ENCODE data around the gene DSTN. TPM values are rescaled to one million over a fixed set of nuclear protein-coding genes. Genes with fewer than 3 reads are reported as not detected.

Gene DSTN
- total and polyA plus RNA-seq, 2 donors (not counting 3 experiments of a cell fraction or from before 2014, with no cell fraction given): 66.1 to 300 TPM

DNA sequence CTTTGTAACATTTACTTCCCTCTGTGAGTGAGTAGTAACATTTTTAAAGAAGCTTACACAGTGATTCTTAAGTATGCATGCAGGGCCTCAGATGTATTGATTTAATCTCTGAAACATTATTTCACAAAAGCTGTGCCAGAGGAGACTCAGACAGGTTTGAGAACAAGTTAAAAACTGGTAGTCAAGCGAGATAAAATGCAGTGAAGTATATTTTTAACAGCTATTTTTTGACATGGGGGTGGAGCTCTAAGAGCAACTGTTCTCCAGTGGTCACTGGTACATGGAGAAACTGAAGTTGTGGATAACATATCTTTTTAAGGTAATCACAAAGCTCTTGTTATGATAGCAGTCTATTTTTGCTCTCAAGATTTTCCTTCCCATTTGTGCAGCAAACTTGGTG, 20.4 kb downstream of the DSTN start:
- TF ChIP-seq, protein P1, sequence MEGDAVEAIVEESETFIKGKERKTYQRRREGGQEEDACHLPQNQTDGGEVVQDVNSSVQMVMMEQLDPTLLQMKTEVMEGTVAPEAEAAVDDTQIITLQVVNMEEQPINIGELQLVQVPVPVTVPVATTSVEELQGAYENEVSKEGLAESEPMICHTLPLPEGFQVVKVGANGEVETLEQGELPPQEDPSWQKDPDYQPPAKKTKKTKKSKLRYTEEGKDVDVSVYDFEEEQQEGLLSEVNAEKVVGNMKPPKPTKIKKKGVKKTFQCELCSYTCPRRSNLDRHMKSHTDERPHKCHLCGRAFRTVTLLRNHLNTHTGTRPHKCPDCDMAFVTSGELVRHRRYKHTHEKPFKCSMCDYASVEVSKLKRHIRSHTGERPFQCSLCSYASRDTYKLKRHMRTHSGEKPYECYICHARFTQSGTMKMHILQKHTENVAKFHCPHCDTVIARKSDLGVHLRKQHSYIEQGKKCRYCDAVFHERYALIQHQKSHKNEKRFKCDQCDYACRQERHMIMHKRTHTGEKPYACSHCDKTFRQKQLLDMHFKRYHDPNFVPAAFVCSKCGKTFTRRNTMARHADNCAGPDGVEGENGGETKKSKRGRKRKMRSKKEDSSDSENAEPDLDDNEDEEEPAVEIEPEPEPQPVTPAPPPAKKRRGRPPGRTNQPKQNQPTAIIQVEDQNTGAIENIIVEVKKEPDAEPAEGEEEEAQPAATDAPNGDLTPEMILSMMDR (IDR thresholded peaks at IDR 0.05; ENCODE audit: extremely low read depth in 1 of 2, insufficient read depth in 1 of 2, low read depth in 1 of 2, low read length in 2 of 2): no peak
- TF ChIP-seq EZH2 (IDR thresholded peaks at IDR 0.05; ENCODE audit: borderline replicate concordance, low read depth, low read length, severe bottlenecking) (no peak), POLR2A (IDR thresholded peaks at IDR 0.05; ENCODE audit: low read depth, low read length) (no peak), MYC (IDR thresholded peaks at IDR 0.05; ENCODE audit: low read depth, low read length) (no peak), POLR2AphosphoS5 (IDR thresholded peaks at IDR 0.05; ENCODE audit: insufficient read depth, low read depth, low read length) (no peak)
- TF ChIP-seq, protein P2, sequence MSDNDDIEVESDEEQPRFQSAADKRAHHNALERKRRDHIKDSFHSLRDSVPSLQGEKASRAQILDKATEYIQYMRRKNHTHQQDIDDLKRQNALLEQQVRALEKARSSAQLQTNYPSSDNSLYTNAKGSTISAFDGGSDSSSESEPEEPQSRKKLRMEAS (IDR thresholded peaks at IDR 0.05; ENCODE audit: insufficient read depth, insufficient read length): no peak
- peaks cover 92% of the 10 kb centered on the region for H3K79me2 ChIP-seq (ENCODE audit: control insufficient read depth, insufficient read depth, low read length)
- H3K4me2 ChIP-seq (ENCODE audit: insufficient read depth, low read length): no peak overlapping the region
- H3K27me3 ChIP-seq (ENCODE audit: control insufficient read depth in 2 of 2, insufficient read depth in 2 of 2, low read length in 2 of 2): no peaks in the 10 kb centered on the region
- H3K9me3 ChIP-seq (replicated peaks; ENCODE audit: control insufficient read depth, insufficient read depth, low read length): no peaks in the 10 kb centered on the region
- intact Hi-C loops (cut with micrococcal nuclease): no loop called here
- no peak overlapping the region for H3K9ac ChIP-seq (replicated peaks; ENCODE audit: extremely low read depth, insufficient read depth, low read length)
- dilution Hi-C loops (cut with MboI; ENCODE audit: extremely low pct_ligation_motif_present, low sequenced_read_pairs): loop anchor here (5.0 kb wide), 1 partner anchor 48 kb away; no protein-coding TSS in a partner anchor
- no peak overlapping the region for H2AFZ ChIP-seq (ENCODE audit: low read depth, low read length)
- H3K27ac ChIP-seq (ENCODE audit: insufficient read depth, low read depth, low read length): no peak overlapping the region
- H4K20me1 ChIP-seq (replicated peaks; ENCODE audit: control insufficient read depth, extremely low read depth, insufficient read depth, low read length): peaks cover 12% of the 10 kb centered on the region
- no peak for FAIRE-seq
- peaks cover 21% of the 10 kb centered on the region for H3K4me1 ChIP-seq (ENCODE audit: control insufficient read depth, extremely low read depth, insufficient read depth, low read length)
- POLR2A ChIA-PET: no interaction called here
- no peak overlapping the region for H3K4me3 ChIP-seq (replicated peaks in 1 of 3; ENCODE audit: insufficient read depth in 1 of 3, low read depth in 1 of 3, low read length in 3 of 3)
- no peaks in the 10 kb centered on the region for H3K36me3 ChIP-seq (ENCODE audit: control insufficient read depth in 2 of 2, extremely low read depth in 1 of 2, insufficient read depth in 2 of 2, low read length in 2 of 2)
- no peaks in the 10 kb centered on the region for H3K9me1 ChIP-seq (replicated peaks; ENCODE audit: control insufficient read depth, extremely low read depth, insufficient read depth, low read length)
- CTCF ChIA-PET: interaction anchor here (1.0 to 1.7 kb wide), 6 partner anchors 12 to 53 kb away, joined by 3 to 13 read pairs (median 4); no protein-coding TSS in a partner anchor
- no peak for DNase-seq (ENCODE audit: low read depth, low spot score)
- no TSS peak for BruUV-seq (replicated peaks)

Data from endothelial cell of umbilical vein (primary cell).